ENCODE results near the gene ATP8A2.
"Not testable (repeated sequence)": the region's sequence is repeated elsewhere in the genome, so short reads cannot be mapped to it uniquely, and the experiment has no call there.

The ATP8A2 gene

GRCh38 chr13:26038931-26039475, 667.2 kb downstream of the ATP8A2 start:
- DNase-seq (ENCODE audit: low read depth in 2 of 2): no peak

- no peak for DNase-seq (ENCODE audit: low read depth in 2 of 2)
Measured at GRCh38 chr13:26041444-26041843, 669.7 kb downstream of the ATP8A2 start.

- DNase-seq (ENCODE audit: low read depth in 2 of 2): no peak
Measured at GRCh38 chr13:26042785-26043184, 671.0 kb downstream of the ATP8A2 start.

DNA sequence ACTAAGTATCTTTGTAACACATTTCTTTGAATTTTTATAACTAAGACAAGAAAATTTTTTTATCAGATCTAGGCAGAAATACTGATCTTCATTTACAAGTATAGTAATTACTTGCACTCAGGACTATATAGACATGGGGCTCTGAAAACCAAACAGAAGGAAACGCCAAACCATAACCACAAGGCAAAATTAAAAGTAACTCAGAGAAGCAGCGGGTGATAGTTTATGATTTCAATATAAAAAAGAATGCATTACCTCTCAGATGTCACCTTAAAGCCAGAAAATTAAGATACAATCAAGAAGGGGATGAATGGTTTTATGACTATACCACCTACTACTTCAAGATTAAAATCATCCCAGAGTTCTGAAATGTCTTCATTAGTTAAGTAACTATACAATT, 673.4 kb downstream of the ATP8A2 start:
- DNase-seq (ENCODE audit: low read depth in 2 of 2): no peak

- DNase-seq (ENCODE audit: low read depth in 2 of 2): no peak
Measured at GRCh38 chr13:26046639-26047038, 674.9 kb downstream of the ATP8A2 start.

GRCh38 chr13:26047040-26047439, 675.3 kb downstream of the ATP8A2 start:
- DNase-seq (ENCODE audit: low read depth in 2 of 2): no peak

GRCh38 chr13:26048741-26049140, 677.0 kb downstream of the ATP8A2 start:
- DNase-seq (ENCODE audit: low read depth in 2 of 2): no peak

DNA sequence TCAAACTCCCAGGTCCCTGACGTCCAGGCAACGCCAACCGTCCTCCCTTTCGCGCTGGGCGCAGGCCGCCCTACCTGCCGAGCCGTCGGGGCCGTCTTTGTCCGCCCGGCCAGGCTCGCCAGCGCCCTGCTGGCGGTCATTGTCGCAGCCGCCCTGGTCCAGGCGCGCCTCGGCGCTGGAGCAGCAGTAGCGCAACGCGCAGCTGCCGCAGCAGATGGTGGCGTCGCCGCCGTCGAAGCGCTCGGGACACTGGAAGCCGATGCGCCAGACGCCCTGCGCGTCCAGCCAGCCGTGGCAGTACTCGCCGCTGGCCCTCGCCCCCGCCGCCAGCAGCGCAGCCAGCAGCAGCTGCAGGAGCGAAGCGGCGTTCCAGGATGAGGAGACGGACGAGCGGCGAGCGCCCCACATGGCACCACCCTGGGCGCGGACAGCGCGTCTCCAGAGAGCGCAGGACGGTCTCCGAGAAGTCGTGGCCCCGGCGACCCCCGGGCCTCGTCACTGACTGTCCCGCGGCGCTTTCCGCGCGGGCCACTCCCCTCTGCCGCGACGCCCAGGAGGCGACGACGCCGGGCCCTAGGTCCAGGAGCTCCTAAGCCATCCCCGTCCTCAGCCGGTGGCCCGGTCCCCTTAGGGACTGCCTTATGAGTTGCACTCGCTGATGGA, 678.9 kb downstream of the ATP8A2 start:
- DNase-seq (ENCODE audit: low read depth in 2 of 2): no peak

DNA sequence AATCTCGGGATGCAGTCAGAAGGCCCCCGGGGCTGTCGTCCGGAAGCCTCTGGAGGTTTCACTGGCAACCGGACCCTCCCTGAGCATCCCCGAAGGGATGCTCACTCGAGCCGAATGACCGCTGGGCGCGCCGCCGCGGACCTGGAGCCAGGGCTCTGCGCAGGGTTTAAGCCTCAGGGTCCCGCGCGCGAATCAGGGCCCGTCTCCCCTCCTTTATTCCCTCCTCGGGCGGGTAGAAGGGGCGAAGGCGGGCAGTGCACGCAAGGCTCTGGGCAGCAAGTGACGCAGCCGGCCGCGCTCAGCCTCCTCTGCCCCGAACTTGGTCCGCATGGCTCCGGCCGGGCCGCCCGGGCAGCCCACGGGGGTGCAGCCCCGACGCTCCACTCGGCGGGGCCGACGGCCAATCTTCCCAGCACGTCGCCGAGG, 679.5 kb downstream of the ATP8A2 start:
- DNase-seq (ENCODE audit: low read depth in 2 of 2): no peak

GRCh38 chr13:26051657-26052311, 680.0 kb downstream of the ATP8A2 start, which contains the start of gene SHISA2:
Gene SHISA2, minus strand, starts transcription at chr13:26052016. Its CDS starts 1,041 bp downstream, at chr13:26050975.
- DNase-seq (ENCODE audit: low read depth in 2 of 2): peak in 1 of 2 donors; percentile 27

DNA sequence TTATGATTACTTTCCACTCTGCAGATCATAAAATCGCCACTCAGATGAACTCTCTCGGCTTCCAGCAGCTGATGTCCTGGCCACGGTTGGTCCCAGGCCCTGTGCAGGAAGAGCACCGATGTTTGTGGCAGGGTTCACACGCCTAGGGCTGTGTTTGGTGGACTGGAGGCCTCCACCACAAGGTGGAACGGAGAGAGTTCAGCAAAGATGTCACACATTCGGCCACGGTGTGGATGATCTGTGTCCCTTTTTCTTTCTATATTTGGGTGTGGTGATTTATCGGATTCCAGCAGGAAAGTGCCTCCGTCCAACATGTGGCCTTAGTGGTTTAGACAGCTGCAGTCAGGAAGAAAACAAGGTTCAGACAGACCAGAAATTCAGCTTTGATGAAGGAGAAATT, 680.6 kb downstream of the ATP8A2 start:
- DNase-seq (ENCODE audit: low read depth in 2 of 2): no peak

GRCh38 chr13:26053418-26053980, 681.7 kb downstream of the ATP8A2 start:
- DNase-seq (ENCODE audit: low read depth in 2 of 2): no peak

DNA sequence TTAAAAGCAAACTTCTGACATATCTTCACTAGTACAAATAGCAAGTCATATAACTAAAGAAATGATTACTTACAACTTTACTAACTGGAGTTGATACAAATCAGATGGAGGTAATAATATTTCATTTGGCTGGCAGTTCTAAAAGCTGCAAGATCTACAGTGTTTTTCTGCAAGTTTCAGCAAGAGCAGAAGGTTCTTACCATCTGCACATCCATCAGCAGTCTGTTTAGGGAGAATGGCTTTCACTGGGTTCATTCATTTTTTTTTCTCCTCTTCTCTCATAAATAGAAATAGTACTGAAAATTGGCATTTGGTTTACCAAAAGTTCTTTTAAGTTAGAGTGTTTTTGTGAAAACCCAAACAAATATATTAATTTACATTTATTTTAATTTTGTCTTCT, 683.1 kb downstream of the ATP8A2 start:
- no peak for DNase-seq (ENCODE audit: low read depth in 2 of 2)

DNA sequence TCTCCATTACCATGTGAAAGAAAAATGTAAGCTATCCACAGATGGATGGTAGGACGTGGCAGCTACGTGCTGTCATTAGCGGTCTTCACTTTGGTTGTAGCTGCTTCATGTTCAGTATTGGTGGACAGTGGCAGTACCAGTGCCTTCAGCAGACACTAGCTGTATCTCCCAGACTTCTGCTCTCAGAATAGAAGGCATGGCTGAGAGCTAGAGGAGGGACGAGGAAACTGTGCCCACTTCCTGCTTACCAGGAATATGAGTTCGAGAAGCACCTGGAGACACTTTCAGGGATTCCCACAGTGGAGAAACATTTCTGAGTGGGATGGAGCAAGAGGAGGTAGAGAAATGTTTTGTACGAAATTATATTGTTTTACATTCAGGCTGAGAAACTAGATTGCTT, 686.9 kb downstream of the ATP8A2 start:
- DNase-seq (ENCODE audit: low read depth in 2 of 2): no peak

DNA sequence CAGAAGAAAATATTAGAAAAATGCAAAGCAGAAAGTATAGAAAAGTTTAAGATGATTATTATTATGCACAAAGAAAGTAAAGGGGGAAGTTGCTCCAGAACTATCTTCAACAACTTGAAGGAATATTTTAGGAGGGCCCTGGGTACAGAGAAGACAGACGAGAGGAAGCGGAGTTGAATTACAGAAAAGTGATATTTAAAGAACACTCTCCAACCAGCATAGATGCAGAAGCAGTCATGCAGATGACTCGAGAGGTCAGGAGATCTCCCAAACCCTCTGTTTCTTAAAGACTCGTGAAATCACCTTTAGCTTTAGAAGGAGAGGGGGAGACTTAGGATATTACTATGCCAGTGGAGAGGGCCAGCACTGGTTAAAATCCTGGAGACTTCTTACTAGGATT, 688.6 kb downstream of the ATP8A2 start:
- DNase-seq (ENCODE audit: low read depth in 2 of 2): no peak

- no peak for DNase-seq (ENCODE audit: low read depth in 2 of 2)
Measured at GRCh38 chr13:26061256-26061655, 689.5 kb downstream of the ATP8A2 start.

DNA sequence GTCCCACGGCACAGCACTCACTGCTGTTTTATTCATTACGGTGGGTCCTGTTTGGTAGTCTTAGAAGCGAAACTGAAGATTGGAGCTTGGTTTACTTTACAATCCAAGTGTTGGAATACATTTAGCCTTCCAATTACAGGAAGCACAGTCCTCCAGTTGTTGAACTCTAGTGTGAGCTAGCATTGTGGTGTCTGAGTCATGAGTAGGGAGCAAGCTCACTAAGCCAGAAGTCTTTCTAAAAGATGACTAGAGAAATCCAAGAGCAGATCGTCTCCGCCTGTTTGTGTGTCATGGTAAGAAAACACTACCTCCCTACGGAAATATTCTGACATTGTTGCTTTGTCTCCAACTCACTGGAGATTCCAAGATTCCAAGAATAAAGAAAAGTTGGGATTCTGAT, 690.2 kb downstream of the ATP8A2 start:
- DNase-seq (ENCODE audit: low read depth in 2 of 2): no peak

DNA sequence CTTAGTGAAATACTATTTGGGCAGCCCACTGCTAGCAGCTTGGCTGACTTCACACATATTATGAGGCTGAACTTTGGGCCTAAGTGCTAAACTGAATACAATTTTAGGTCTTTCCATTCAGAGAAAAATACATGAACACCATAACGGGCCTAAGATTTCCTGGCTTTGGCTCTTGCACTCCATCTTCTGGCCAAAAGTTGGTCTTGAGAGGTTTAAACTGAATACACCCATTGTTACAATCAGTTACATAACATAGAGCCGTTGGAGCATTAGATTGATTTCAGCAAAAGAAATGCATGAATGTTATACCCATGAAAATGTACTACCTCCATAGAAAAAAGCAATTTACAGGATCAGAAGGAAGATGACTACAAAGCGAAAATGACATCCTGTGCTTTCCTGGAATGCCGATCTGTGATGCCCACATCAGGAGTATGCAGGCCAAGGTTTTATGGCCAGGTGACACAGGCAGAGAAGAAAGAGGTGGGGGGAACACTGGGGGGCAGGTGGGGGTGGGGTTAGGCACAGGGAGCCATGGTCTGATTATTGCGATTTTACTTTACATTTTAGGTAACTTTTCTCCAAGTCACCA, 691.2 kb downstream of the ATP8A2 start:
- no peak for DNase-seq (ENCODE audit: low read depth in 2 of 2)

GRCh38 chr13:26066492-26066891, 694.7 kb downstream of the ATP8A2 start:
- not testable (repeated sequence) for DNase-seq (ENCODE audit: low read depth in 2 of 2)

GRCh38 chr13:26067601-26068000, 695.8 kb downstream of the ATP8A2 start:
- DNase-seq (ENCODE audit: low read depth in 2 of 2): no peak

- DNase-seq (ENCODE audit: low read depth in 2 of 2): not testable (repeated sequence)
Measured at GRCh38 chr13:26068372-26068771, 696.6 kb downstream of the ATP8A2 start.

- DNase-seq (ENCODE audit: low read depth in 2 of 2): not testable (repeated sequence)
Measured at GRCh38 chr13:26069642-26070041, 697.9 kb downstream of the ATP8A2 start.
